ENCODE data around the gene FAM89B. TPM values are rescaled to one million over a fixed set of nuclear protein-coding genes. Genes with fewer than 3 reads are reported as not detected.

The FAM89B gene
- total and polyA plus RNA-seq, 2 donors (not counting 1 experiment from before 2014, with no cell fraction given): 30.4 to 50.2 TPM

DNA sequence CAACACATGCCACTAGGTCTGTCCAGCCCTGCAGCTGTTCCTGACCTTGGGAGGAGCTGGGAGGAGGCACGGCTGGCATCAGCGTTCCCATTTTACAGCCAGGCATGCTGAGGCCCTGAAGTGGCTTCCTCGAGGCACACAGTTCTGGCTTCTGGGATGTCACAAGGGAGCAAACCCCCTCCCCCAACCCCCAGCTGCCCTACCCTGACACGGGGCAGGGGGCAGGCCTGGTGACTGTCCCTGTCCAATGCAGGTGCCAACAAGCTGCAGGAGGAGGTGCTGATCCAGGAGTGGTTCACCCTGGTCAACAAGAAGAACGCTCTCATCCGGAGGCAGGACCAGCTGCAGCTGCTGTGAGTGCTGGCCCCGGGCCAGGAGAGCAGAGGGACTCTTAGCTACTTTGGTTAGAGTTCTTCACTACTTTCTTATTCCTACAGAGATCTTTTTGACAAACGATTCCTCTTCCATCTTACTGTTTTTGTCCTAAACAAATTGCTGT is 18.0 kb downstream of the FAM89B start:
- H3K36me3 ChIP-seq (replicated peaks in 1 of 2; ENCODE audit: control extremely low read depth in 1 of 2, control insufficient read depth in 1 of 2, extremely low read depth in 1 of 2, insufficient read depth in 2 of 2, low read length in 1 of 2): peaks cover 0 to 38% of the 10 kb centered on the region in 2 experiments
- ChIA-PET POLR2A (interaction anchor here (0.6 to 4.9 kb wide), 4 partner anchors 14 to 61 kb away, joined by 3 to 45 read pairs (median 6); partner anchors contain the start of genes EHBP1L1 and PCNX3), CTCF (interaction anchor here (0.7 to 9.7 kb wide), 14 partner anchors 11 to 316 kb away, joined by 3 to 144 read pairs (median 4); partner anchors contain the start of genes EHBP1L1, FAM89B, PCNX3 and ZNRD2)
- Mint-ChIP-seq H3K9me3 (ENCODE audit: insufficient read depth) (no peaks in the 10 kb centered on the region), H3K4me3 (no peak overlapping the region), H3K4me1 (peaks cover 46% of the 10 kb centered on the region), H3K27ac (no peak overlapping the region), H3K27me3 (no peaks in the 10 kb centered on the region)
- 88% methylated on average over 4 of the region's 8 CpGs for WGBS (ENCODE audit: insufficient coverage)
- no peaks in the 10 kb centered on the region for H3K9me3 ChIP-seq (ENCODE audit: control extremely low read depth in 1 of 3, control insufficient read depth in 2 of 3, insufficient read depth in 1 of 3, low read length in 2 of 3)
- H3K27ac ChIP-seq (ENCODE audit: low read length in 2 of 2): no peak overlapping the region
- no peak overlapping the region for H3K4me2 ChIP-seq (replicated peaks; ENCODE audit: low read depth, low read length, poor library complexity, severe bottlenecking)
- ATAC-seq (ENCODE audit: low read depth) (no peak), DNase-seq (no peak)
- intact Hi-C loops (cut with micrococcal nuclease): no loop called here
- H3K27me3 ChIP-seq (replicated peaks in 1 of 4; ENCODE audit: control extremely low read depth in 1 of 4, control insufficient read depth in 3 of 4, insufficient read depth in 4 of 4, low read length in 3 of 4): no peaks in the 10 kb centered on the region
- no peak overlapping the region for H2AFZ ChIP-seq (ENCODE audit: insufficient read depth, low read depth, low read length, poor library complexity, severe bottlenecking)
- peaks cover 31 to 51% of the 10 kb centered on the region in 2 donors for H3K4me1 ChIP-seq (ENCODE audit: control insufficient read depth in 2 of 2, insufficient read depth in 2 of 2, low read length in 2 of 2)
- H3K9ac ChIP-seq (ENCODE audit: low read length): no peak overlapping the region
- peaks cover 24% of the 10 kb centered on the region for H4K20me1 ChIP-seq (ENCODE audit: control insufficient read depth, insufficient read depth, low read length, poor library complexity, severe bottlenecking)
- H3K79me2 ChIP-seq (ENCODE audit: control insufficient read depth, insufficient read depth, low read length): no peaks in the 10 kb centered on the region
- TF ChIP-seq, protein P1, sequence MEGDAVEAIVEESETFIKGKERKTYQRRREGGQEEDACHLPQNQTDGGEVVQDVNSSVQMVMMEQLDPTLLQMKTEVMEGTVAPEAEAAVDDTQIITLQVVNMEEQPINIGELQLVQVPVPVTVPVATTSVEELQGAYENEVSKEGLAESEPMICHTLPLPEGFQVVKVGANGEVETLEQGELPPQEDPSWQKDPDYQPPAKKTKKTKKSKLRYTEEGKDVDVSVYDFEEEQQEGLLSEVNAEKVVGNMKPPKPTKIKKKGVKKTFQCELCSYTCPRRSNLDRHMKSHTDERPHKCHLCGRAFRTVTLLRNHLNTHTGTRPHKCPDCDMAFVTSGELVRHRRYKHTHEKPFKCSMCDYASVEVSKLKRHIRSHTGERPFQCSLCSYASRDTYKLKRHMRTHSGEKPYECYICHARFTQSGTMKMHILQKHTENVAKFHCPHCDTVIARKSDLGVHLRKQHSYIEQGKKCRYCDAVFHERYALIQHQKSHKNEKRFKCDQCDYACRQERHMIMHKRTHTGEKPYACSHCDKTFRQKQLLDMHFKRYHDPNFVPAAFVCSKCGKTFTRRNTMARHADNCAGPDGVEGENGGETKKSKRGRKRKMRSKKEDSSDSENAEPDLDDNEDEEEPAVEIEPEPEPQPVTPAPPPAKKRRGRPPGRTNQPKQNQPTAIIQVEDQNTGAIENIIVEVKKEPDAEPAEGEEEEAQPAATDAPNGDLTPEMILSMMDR (IDR thresholded peaks at IDR 0.05): no peak
- TF ChIP-seq EZH2 (IDR thresholded peaks at IDR 0.05; ENCODE audit: borderline replicate concordance, insufficient read depth, low read depth, low read length, poor library complexity, severe bottlenecking): no peak
- H3K4me3 ChIP-seq (ENCODE audit: control extremely low read depth in 1 of 5, extremely low read depth in 1 of 5, insufficient read depth in 1 of 5, low read depth in 2 of 5, low read length in 4 of 5): no peak overlapping the region
